ENCODE measurements around the gene TIGD1.

DNA sequence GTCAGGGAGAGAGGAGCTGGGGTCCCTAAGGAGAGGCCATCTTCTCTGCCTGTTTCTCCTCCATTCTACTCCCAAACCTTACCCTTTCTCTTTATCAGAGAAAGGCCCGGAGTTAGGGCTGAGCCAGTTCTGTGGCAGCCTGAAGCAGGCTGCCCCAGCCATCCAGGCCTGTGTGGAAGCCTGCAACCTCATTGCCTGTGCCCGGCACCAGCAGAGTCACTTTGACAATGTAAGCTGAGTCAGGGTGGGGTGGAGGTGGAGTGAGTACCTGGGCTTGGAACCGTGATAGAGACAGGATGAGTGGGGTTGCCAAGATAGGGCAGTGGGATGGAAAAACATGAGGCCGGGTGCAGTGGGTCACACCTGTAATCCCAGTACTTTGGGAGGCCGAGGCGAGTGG lies 5.7 kb downstream of the TIGD1 start:
- TF ChIP-seq, protein P1, sequence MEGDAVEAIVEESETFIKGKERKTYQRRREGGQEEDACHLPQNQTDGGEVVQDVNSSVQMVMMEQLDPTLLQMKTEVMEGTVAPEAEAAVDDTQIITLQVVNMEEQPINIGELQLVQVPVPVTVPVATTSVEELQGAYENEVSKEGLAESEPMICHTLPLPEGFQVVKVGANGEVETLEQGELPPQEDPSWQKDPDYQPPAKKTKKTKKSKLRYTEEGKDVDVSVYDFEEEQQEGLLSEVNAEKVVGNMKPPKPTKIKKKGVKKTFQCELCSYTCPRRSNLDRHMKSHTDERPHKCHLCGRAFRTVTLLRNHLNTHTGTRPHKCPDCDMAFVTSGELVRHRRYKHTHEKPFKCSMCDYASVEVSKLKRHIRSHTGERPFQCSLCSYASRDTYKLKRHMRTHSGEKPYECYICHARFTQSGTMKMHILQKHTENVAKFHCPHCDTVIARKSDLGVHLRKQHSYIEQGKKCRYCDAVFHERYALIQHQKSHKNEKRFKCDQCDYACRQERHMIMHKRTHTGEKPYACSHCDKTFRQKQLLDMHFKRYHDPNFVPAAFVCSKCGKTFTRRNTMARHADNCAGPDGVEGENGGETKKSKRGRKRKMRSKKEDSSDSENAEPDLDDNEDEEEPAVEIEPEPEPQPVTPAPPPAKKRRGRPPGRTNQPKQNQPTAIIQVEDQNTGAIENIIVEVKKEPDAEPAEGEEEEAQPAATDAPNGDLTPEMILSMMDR (IDR thresholded peaks at IDR 0.05) = no peak
- TF ChIP-seq POLR2A (IDR thresholded peaks at IDR 0.05) = no peak

Measured in body of pancreas (tissue), 4 donors.